GM19351 (cell line): Measurements from ENCODE around the gene OR10G3.
"Not testable (repeated sequence)": the region's sequence is repeated elsewhere in the genome, so short reads cannot be mapped to it uniquely, and the experiment has no call there.

Experiments
- ATAC-seq: cut with Tn5 transposase; IDR thresholded peaks from one replicate; pipeline ENCODE4 v1.9.1; 2021; ENCODE audit warnings: mild to moderate bottlenecking, moderate library complexity; ENCODE audit not compliant: unreplicated experiment

OR10G3 gene, protein sequence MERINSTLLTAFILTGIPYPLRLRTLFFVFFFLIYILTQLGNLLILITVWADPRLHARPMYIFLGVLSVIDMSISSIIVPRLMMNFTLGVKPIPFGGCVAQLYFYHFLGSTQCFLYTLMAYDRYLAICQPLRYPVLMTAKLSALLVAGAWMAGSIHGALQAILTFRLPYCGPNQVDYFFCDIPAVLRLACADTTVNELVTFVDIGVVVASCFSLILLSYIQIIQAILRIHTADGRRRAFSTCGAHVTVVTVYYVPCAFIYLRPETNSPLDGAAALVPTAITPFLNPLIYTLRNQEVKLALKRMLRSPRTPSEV

DNA sequence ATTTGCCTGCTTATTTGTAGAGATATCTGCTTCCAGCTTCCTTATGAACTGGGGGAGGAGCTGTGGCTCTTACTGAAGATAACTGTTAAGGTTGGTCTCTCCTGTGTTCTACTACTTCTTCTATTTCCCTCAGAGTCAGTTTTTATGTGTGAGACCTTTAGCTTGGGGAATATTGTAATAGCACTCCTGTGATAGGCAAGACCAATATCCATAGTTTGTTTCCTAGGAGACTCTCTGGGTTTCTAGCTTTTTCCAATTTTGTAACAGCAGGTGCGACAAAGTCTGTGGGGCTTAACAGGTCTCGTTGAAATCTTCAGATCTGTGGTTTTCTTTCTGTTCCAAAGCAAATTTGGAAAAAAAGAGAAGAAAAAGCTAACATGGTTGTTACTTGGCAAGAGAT, at the start of gene OR10G3:
Gene OR10G3 (minus strand): TSS at position 101 of the 400 bp plus-strand sequence. CDS start 9,332 bp downstream, outside the sequence.
- ATAC-seq: no peak

GRCh38 chr14:21626491-21627230, 46.8 kb upstream of the OR10G3 start:
- no peak for ATAC-seq

DNA sequence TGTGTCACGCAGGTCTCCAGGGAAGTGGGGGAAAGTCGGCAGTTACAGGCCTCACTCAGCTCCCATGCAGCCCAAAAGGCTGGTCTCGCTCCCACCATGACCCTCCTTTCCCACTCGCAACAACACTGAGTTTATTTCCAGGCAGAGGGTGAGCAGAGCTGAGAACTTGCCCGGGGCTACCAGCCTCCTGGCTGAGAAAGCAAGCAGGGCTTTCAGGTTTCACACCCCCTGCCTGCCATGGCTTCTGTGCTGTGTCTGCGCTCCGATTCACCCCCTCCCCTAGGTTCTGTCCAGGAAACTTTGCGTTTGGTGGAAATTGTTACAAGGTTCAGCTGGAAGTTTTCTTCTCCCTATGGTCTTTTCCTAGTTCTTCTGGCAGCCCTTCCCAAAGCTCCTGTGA, 37.7 kb upstream of the OR10G3 start:
- ATAC-seq: no peak

GRCh38 chr14:21614240-21614639, 34.4 kb upstream of the OR10G3 start:
- no peak for ATAC-seq

- no peak for ATAC-seq
Measured at GRCh38 chr14:21612324-21612723, 32.4 kb upstream of the OR10G3 start.

GRCh38 chr14:21602181-21602580, 22.3 kb upstream of the OR10G3 start:
- ATAC-seq: not testable (repeated sequence)

DNA sequence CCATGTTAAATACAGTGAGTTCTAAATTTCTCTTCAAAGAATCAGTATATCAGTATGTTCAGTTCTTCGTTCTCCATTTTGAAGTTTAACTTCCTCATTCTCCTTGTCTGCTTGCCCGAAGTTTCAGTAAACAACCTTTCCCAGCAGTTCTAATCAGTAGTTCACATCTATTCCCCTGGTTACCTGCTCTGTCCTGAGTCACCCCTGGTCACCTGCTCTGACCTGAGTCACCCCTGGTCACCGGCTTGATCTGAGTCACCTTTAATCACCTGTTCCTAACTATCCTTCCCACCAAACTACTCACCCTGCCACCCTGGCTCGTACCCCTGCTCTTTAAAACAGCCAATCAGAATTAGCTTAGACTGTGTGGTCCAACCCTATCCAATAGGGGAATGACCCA, 9.4 kb upstream of the OR10G3 start:
- no peak for ATAC-seq

GRCh38 chr14:21575661-21576060, 4.2 kb downstream of the OR10G3 start:
- ATAC-seq: no peak

DNA sequence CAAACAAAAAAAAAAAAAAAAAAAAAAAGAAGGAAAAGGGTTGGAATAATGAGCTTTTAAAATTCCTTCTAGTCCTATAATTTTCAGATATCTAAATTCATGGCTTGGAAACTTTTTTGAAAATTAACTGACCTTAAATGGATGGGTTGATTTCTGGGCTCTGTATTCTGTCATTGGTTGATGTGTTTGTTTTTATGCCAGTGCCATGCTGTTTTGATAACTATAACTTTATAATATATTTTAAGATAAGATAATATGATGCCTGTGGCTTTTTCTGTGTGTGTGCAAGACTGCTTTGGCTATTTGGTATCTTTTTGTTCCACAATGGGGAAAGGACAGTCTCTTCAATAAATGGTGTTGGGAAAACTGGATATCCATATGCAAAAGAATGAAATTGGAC, 7.3 kb downstream of the OR10G3 start:
- no peak for ATAC-seq

GRCh38 chr14:21558703-21559170, 21.1 kb downstream of the OR10G3 start:
- ATAC-seq: no peak

- no peak for ATAC-seq
Measured at GRCh38 chr14:21557084-21557901, 22.6 kb downstream of the OR10G3 start.

DNA sequence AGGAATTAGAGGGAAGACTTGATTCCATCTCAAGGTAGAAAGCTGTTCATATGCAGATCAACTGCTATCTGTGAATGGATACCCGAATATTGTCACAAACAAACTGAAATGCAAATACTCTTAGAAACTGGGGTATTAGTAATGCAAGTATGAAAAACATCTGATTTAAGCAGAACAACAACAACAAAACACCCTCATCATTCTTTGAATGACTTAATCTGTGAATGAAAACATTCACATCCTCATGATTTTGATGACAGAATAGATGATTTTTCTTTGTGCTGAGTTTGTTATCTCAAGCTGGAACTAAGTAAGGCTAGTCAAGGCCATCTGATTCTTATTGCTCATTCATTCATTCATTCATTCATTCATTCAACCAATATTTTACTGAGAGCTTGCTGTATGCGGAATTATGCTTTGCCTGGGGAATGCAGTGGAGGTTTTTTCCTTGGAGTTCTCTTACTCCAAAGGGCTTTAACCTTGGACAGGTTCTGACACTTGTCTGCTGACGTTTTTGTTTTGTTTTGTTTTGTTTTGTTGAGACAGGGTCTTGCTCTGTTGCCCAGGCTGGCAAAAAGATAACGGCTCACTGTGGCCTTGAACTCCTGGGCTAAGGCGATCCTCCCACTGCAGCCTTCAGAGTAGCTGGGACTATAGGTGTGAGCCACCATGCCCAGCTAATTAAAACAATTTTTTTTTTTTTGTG, 23.3 kb downstream of the OR10G3 start:
- ATAC-seq: no peak

GRCh38 chr14:21553266-21553665, 26.6 kb downstream of the OR10G3 start:
- no peak for ATAC-seq

DNA sequence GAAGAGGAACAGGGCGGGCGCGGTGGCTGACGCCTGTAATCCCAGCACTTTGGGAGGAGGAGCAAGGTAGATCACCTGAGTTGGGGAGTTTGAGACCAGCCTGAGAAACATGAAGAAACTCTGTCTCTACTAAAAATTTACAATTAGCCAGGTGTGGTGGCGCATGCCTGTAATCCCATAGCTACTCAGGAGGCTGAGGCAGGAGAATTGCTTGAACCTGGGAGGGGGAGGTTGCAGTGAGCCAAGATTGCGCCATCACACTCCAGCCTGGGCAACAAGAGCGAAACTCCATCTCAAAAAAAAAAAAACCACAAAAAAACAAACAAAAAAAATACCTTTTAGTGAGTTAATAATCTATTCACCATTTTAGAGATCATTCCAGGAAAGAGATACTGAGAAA, 35.3 kb downstream of the OR10G3 start:
- not testable (repeated sequence) for ATAC-seq

DNA sequence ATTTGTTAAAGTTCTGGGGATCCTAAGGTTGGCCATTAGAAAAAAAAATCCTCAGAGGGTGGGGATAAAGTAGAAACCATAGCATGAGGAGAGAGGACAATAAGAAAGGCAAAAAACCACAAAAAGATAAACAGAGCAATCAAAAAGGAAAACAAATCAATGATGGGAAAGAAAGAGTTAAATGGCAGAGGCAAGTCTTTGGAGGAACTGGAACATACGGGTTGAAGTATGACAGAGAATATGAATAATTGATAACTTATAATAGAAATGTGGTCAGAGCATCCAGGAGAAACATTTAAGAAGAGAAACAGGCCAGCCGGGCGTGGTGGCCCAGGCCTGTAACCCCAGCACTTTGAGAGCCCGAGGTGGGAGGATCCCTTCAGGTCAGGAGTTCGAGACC, 35.9 kb downstream of the OR10G3 start:
- ATAC-seq: no peak

DNA sequence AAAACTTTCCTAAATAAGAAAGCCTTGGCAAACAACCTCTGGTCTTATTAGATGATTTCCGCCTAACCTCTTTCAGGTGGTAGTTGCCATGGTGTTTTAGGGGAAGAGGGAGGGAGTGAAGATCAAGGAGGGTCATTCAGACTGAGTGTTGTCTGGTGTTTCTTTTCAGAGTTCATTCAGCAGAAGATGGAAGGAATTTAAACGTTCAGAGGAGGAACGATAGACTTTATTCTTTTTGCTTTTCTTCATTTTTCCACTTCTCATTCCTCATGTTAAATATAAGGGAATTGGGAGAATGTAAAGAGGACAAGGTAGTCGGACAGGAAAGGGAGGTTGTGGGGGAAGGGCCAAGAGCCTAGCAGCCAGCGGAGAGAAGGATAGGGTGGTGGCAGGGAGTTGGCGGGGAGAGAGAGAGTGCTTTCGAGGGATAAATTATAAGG, 36.3 kb downstream of the OR10G3 start:
- ATAC-seq: no peak

DNA sequence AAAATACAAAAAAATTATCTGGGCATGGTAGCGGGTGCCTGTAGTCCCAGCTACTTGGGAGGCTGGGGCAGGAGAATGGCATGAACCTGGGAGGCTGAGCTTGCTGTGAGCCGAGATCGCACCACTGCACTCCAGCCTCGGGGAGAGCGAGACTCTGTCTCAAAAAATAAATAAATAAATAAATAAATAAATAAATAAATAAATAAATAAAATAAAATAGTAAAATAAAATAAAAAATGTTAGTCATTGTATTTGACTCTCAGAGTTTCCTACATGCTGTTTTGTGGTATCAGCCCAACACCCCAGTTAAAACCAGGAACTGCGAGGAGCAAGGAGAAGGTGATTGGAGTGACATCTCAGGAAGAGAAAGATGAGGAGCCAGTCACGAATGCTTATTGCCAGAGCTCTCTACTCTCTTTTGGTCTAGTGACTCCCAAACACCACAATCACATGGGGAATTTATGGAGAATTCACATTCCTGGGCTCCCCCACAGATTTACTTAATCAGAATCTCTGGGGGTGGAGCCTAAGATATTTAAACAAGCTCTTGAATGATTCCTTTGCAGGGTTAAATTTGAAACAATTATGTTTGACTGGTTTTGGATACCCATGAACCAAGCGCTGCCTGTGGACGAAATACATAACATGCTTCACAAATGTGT, 38.3 kb downstream of the OR10G3 start:
- ATAC-seq: no peak

- no peak for ATAC-seq
Measured at GRCh38 chr14:21539189-21539940, 40.5 kb downstream of the OR10G3 start.

DNA sequence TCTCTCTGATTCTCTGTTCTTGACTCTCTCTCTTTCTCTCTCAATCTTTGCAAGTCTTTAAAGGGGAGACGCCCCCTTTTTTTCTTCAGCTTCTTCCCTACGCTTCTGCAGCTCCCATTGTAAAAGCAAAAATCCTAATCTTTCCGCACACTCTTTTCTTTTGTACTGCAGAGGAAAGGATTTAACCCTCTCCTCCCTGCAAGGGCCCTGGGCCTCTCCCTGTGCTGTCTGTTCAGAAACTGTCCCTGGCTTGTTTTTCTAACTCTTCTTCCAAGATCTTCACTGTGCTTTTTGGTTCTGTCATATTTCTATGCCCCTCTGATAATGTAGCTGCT, 42.8 kb downstream of the OR10G3 start:
- no peak for ATAC-seq
